ENCODE data around the gene PTPRZ1.

GRCh38 chr7:121916211-121916610, 43.2 kb downstream of the PTPRZ1 start:
- TF ChIP-seq CTCF (IDR thresholded peaks at IDR 0.05) (no peak), ELF4 (CRISPR knock-in tag; IDR thresholded peaks at IDR 0.05; ENCODE audit: low read depth) (no peak), NR2C2 (CRISPR knock-in tag; IDR thresholded peaks at IDR 0.05) (no peak), TEAD4 (CRISPR knock-in tag; IDR thresholded peaks at IDR 0.05) (no peak), ATF2 (CRISPR knock-in tag; IDR thresholded peaks at IDR 0.05; ENCODE audit: borderline replicate concordance, low read depth) (no peak), MXD4 (CRISPR knock-in tag; IDR thresholded peaks at IDR 0.05; ENCODE audit: borderline replicate concordance) (no peak), CREB1 (CRISPR knock-in tag; IDR thresholded peaks at IDR 0.05) (no peak)

All from WTC11 (cell line).